GM18907 (cell line): ENCODE data around the gene WFS1.

Experiments used
- ATAC-seq: cut with Tn5 transposase; IDR thresholded peaks from one replicate; pipeline ENCODE4 v1.9.1; 2021; ENCODE audit warnings: mild to moderate bottlenecking, moderate library complexity; ENCODE audit not compliant: unreplicated experiment

The WFS1 gene

GRCh38 chr4:6235901-6236640 lies 33.6 kb upstream of the WFS1 start:
- ATAC-seq = no peak

DNA sequence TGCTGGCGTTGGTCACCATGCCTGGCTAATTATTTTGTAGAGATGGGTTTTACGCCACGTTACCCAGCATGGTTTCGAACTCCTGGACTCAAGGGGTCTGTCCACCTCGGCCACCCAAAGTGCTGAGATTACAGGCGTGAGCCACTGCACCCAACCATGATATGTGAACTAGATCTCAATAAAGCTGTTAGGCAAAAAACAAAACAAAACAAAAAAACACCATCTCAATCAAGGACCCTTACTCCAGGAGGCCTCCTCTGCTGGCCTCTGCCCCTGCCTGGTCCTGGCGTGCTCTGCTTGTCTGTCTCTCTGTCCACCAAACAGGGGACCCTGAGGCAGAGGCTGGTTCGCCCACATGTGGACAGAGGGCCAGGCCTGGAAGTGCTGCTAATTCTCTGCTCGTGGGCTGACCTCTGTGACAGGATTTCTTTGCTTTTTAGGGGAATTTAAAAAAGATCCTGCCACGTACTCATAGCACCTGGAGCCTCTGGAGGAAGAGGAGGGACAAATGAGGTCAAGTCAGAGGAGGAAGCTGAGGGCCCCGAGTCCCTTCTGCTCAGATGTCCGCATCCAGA lies 32.7 kb upstream of the WFS1 start:
- no peak for ATAC-seq

DNA sequence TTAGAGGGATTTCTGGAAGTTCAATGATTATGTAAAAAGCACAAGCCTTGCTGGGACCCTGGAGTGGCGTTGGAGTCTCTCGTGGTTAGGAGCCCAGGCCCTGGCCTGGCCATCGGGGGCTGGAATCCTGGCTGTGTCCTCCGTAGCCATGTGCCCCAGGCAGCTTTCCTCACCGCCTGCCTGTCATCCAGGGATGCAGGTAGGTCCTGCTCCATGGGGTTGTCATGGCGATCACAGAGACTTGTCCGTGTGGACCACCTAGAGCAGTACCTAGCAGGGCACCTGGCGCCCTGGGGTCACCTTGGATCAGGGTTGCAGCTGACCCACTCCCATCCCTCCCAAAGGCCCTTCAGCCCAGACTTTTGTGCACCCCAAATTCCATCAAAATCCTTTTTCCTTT lies 30.2 kb upstream of the WFS1 start:
- no peak for ATAC-seq

DNA sequence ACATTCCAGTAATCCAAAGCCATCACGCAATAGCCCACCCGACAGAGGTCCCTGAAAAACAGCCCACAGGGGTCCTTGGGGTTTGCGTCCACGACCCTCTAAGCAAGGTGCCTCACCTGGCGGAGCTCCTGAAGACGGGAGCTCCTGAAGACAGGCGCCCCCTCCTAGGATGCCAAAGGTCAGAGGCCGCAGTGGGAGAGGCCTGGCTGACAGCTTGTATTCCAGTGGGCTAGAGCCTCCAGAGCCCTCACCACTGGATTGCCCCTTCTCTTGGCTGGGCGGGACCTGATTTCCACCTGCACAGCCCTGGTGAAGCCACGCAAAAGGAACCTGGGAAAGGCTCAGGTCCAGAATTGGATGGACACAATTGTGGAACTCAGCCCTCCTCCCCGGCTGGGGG lies 29.7 kb upstream of the WFS1 start:
- ATAC-seq = no peak

DNA sequence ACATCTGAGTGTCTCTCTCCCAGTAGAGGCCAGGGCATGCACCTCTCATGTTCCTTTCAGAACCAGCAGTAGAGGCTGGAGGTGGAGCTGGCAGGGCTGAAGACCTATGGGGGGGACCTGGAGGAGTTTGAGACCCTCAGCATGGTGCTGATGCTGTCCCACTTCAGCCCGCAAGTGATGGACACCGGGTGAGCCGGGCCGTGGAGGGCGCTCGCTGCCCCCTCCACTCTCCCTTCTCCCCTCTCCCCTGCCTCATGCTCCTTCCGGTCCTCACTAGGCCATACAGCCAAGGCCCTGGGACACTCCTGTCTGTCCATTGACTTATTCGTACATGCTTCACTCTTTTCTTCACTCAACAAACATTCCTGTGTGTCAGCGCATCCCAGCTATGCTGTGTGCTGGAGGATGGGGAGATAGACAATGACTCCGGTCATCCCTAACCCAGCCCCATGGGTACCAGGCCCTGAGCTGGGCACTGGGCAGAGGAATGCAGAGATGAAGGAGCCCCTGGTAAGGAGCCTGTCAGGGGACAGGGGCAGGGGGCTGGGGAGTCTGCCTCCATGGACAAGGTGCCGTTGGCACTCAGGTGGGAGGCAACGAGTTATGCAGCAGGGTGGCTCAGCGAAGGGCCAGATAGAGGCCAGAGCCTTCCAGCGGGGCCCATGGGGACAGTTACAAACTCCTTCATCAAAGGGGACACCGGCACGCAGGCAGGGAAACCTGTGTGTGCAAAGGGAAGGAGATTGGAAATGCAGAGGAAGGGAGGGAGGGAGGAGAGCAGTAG lies 28.4 kb upstream of the WFS1 start:
- ATAC-seq = no peak

DNA sequence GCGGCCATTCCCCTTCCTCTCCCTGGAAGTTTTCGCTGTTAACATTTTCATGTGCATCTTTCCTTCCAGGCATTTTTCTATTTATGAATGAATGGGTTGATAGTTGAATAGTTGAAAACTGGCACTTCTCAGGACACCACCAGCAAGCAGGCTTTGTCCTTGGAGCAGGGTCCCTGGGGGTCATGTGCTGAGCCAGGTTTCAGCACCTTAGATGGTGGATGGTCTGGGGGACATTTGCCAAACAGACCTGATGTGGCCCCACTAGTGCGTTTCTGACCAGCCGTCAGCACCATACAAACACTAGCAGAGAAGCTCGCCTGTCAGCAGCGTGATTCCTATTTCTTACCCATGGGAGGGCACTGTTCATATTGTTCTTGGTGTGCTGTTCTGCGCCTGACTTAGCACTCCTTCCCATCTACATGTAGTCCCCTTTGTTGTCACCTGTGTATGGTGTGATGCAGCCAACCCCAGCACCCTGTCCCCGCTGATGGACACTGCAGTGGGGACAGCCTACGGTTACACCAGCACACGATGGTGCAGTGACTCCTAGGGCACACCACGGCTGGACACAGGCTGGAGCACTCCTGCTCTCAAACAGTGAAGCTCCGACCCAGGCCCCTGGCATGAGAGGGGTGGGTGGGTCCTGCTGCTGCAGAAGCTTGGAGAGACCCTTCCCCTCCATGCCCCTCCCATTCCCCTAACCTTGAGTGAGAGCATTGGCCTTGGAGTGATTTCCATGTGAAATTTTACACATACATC lies 27.2 kb upstream of the WFS1 start:
- no peak for ATAC-seq

DNA sequence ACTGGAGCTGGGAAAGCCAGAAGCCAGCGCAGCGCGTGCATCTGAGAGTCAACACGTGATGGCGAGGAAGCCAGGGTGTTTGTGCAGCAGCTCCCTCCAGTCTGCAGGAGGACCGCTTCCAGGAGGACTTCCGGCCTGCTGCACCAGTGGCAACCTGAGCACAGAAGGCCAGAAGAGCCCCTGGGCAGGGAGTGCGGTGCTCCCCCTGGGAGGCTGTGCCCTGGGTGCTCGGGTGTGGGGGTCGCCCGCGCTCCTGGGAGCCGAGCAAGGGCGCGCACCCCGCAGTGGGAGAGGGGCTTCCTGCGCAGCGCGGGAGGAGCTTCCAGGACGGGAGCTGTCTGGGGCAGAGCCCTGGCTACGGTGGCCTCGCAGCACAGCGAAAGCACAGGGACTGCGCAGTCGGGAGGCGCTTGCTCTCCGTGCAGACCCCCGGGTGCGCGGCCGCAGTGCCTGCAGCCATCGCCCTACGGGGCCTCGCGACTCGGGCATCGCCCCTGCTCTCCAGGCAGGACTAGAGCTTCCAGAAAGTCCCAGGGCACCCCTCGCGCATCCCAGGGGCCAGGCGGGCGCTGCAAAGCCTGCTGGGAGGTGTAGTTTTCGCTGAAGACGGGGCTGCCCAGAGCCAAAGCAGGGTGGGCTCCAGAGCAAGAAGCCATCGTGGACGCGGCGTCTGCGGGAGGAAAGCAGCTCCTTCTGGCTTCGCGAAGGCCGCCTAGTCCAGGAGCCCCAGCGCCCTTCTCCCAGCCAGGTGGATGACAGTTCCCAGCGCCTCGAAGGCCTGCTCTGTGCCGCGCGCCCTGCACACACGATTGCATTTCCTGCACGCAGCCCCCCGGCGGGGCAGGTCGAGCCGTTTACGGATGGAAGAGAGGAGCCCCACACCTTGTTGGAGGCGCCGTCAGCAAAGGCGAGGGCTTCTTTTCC lies 24.1 kb upstream of the WFS1 start:
- ATAC-seq = no peak

- no peak for ATAC-seq
These were observed 23.4 kb upstream of the WFS1 start for GRCh38 chr4:6246170-6246634.

DNA sequence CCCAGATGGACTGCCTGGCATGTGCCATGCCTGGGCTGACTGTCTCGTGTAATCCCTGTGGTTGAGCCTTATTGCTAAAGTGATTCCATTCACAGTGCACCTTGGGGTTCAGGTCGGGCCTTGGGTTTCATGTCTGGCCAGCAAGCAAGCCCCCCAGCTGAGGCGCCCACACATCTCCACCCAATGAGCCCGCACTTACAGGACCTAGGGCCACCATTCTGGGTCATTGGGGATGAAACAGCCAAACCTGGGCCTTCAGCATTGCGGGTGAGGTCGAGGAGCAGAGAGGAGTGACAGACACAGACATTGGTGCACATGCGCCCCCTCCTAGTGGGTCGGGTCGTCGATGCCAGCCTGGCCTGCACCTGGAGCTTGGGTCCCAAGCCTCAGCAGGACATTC lies 21.3 kb upstream of the WFS1 start:
- no peak for ATAC-seq

DNA sequence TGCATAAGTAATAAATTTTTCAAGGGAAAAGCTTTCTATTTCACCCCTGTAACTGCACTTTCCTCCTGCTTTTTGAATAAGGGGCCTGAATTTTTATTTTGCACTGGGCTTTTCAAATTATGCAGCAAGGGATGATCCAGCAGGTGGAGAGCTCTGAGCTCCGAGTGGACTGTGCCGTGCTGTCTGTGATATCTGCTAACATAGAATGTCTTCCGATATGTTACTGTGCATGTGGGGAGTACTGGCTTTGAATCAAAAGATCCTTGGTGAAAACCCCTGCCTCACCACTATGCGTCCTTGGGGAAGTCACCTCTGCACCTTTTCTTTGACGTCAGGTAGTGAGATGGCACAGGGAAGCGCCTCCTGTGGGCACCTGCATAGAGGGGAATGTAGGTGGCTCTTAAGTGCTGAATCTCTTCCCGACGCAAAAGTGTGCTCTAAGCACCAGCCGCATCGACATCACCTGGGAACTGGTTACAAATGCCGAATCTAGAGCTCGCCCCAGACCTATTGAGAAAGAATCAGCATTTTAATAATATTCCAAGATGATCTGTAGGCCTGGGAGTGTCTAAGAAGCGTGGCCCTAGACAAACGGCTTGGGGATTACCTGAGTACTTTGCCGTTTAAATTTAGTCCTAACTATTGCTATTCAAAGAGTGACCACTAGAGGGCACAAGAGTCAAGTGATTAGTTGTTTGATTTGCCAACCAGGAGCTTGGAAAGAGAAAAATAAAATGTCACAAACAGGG lies 19.2 kb upstream of the WFS1 start:
- ATAC-seq = no peak

DNA sequence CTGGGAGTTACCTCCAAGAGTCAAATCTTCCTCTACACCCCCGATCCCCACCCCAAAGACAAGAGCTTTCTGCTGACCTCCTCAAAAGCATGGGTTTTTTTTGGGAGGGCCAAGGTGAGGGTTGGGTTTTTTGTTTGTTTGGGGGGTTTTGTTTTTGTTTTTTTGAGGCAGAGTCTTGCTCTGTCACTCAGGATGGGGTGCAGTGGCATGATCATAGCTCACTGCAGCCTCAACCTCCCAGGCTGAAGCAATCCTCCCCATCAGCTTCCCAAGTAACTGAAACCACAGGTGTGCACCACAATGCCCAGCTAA lies 18.7 kb upstream of the WFS1 start:
- ATAC-seq = no peak

DNA sequence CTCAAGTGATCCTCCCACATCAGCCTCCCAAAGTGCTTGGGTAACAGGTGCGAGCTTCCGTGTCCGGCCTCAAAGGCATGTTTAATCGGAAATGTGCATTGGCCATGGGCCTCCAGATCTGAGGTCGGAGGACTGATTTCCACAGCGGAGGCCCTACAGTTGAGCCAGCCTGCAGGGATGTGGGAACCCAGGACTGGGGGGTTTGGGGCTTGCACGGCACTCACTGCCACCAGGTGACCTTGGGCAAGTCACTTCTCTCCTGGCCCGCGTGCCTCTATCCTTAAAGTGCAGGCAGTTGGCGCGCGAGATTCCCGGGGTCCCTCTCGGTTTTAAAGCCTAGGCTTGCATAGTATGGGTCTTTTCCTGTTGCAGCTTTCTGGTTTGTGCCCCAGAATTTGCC lies 18.3 kb upstream of the WFS1 start:
- no peak for ATAC-seq

DNA sequence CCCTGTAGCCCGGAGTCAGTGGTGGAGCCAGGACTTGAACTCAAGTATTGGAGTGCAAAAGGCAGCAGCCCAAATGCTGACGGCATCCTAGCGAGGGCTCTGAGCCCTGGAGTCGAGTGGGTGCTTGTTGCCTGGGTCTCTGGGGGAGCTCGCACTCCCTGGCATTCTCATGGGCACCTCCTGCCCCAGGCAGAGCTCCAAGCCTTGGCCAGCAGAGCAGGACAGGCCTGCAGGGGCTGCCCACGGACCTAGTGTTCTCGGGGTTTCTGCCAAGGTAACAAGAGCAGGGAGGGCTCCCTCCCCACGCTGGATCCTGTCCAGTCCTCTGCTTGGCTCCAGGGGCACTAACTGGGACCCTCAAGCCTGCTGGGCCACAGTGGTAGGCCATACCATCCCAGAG lies 17.6 kb upstream of the WFS1 start:
- no peak for ATAC-seq

- ATAC-seq = no peak
These were observed 16.5 kb upstream of the WFS1 start for GRCh38 chr4:6253111-6253510.

DNA sequence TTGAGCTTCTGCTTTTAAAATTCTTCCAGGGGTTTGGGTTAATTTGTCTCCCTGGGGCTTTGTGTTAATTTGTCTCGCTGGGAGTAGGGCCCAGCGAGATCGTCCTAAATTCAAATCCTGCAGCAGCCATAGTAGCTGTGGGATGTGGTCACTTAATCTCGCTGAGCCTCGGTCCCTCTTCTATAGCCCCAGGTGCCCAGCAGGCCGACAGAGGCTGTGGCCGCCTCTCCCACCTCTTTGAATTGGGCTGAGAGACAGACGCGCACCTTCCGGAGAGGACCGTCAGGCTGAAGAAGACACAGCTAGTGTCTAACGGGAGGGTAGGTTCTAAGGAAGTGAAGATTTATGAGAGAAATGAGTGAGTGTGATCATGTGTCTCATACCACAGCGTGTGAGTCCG lies 15.7 kb upstream of the WFS1 start:
- no peak for ATAC-seq

- no peak for ATAC-seq
These were observed 13.5 kb upstream of the WFS1 start for GRCh38 chr4:6256141-6256540.

GRCh38 chr4:6257247-6258025 lies 12.2 kb upstream of the WFS1 start:
- no peak for ATAC-seq

DNA sequence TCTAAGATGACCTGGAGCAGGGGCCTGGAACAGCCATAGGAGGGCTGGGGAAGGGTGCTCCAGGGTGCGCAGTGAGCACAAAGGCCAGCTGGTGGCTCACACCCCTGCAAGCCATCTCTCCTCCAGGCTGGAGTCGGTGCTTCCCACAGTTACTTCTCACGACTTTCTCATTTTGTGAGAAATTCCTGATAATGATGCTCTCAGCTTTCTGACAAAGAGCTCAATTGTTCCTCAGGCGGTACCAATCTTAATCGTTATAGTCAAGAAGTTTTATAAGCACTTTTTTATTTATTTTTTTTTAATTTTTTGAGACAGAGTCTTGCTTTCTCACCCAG lies 11.7 kb upstream of the WFS1 start:
- no peak for ATAC-seq

DNA sequence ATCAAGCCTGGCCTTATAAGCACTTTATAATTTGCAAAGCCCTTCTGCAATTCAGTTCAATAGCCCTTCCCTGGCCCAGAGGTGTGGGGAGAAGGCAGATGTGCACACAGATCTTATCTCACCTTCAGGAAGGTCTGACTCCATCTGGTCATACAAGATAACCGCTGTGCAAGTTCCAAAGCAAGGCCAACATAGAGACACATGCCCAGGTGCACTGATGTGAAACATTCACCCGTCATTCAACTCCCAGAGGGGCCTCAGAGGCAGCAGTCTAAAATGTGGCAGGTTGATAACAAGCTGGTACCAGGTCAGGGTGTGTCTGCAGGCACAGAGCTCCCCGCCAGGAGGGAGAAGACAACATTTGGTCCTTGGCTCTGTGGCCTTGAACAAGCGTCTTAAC lies 10.9 kb upstream of the WFS1 start:
- no peak for ATAC-seq
